ENCODE data around the gene RASA3. TPM values are rescaled to one million over a fixed set of nuclear protein-coding genes. Genes with fewer than 3 reads are reported as not detected.

RASA3 gene
- total and polyA plus RNA-seq, 2 of the 4 experiments (the other 2 are of a cell fraction): 21.0 to 31.4 TPM

DNA sequence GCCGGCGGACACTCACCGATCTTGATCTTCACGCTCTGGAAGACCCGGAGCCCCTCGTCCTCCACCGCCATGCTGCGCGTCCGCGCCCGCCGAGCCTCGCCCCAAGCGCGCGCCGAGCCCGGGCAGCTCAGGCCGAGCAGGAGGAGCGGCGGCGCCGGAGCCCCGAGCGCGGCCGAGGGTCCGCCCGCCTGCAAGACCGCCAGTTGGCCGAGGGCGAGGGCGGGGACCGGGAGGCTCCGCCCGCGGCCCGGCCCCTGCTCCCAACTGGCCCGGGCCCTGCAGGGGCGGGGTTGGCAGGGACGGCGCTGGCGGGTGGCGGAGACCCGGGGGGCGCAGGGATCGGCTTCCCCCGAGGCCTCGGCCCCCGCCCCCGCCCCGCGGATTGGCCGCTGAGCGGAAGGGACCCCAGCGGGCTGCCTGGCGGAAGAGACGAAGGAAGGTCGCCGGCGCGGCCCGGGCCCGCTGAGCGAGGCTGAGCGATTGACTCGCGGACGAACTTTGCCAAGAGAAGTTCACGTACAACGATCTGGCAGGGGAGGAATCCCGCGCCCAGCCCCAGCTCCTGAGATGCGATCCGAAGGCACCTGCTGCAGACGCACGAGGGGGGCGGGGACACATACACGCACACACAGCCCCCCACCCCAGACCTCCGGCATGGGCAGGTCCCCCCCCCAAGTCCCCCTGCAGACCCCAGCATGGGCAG is at the start of gene RASA3 (continued):
- no peak for TF ChIP-seq USF2 (IDR thresholded peaks at IDR 0.05; ENCODE audit: low read depth, low read length)
- TF ChIP-seq, protein P1, sequence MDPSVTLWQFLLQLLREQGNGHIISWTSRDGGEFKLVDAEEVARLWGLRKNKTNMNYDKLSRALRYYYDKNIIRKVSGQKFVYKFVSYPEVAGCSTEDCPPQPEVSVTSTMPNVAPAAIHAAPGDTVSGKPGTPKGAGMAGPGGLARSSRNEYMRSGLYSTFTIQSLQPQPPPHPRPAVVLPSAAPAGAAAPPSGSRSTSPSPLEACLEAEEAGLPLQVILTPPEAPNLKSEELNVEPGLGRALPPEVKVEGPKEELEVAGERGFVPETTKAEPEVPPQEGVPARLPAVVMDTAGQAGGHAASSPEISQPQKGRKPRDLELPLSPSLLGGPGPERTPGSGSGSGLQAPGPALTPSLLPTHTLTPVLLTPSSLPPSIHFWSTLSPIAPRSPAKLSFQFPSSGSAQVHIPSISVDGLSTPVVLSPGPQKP (IDR thresholded peaks at IDR 0.05; ENCODE audit: borderline replicate concordance, low read depth, low read length): no peak
- TF ChIP-seq MAZ (IDR thresholded peaks at IDR 0.05; ENCODE audit: borderline replicate concordance, low read depth, low read length): no peak

Data from IMR-90 (cell line).